RPMI7951 (cell line): ENCODE results near the gene BMAL2. TPM values are rescaled to one million over a fixed set of nuclear protein-coding genes. Genes with fewer than 3 reads are reported as not detected.

Source experiments
- DNase-seq: peaks from one replicate; pipeline ENCODE4 v3.0.0-alpha.2; 2012; ENCODE audit warnings: low read depth
- total RNA-seq: library from RNA; depleted of rRNA; stranded (reverse); fragments of >200 nt; shearing (Covaris generic); gene quantifications from 2 replicates; pipeline ENCODE4 v1.2.3, GENCODE V29; 2014; rRNA removed

Gene BMAL2
- total RNA-seq, 1 experiment from 2014 or later, result 26.1 TPM

- DNase-seq, result no peak
Measured at GRCh38 chr12:27355979-27356378, 23.3 kb downstream of the BMAL2 start.

- no peak for DNase-seq
Measured at GRCh38 chr12:27359578-27360340, 27.1 kb downstream of the BMAL2 start.

- no peak for DNase-seq
Measured at GRCh38 chr12:27361372-27361771, 28.7 kb downstream of the BMAL2 start.

- no peak for DNase-seq
Measured at GRCh38 chr12:27366621-27367020, 34.0 kb downstream of the BMAL2 start.

- DNase-seq, result no peak
Measured at GRCh38 chr12:27367078-27367477, 34.4 kb downstream of the BMAL2 start.

GRCh38 chr12:27382171-27382795 lies 49.6 kb downstream of the BMAL2 start:
- DNase-seq, result no peak

Other genes with a start within 250 kb of the BMAL2 start
- gene STK38L, start 88.5 kb upstream of the BMAL2 start, total RNA-seq, result 11.0 and 14.7 TPM in 2 replicates
- not detected in 2 replicates for gene SMCO2, start 113.9 kb downstream of the BMAL2 start, total RNA-seq
- gene PPFIBP1, start 191.4 kb downstream of the BMAL2 start, total RNA-seq, result 52.0 and 58.0 TPM in 2 replicates